Tibial nerve (tissue), 4 donors: Measurements from ENCODE around the gene KDM4C. TPM values are rescaled to one million over a fixed set of nuclear protein-coding genes. Genes with fewer than 3 reads are reported as not detected.

Experiments used
- DNase-seq, 2 donors: peaks; one replicate each; pipeline ENCODE4 v3.0.0-alpha.2; 2019; ENCODE audit warnings: low spot score in 2 of 2
- H3K27ac ChIP-seq, 4 donors: fragments of 200-600 bp; sonication (generic) in 3 of 4; one replicate each; pipeline ENCODE4 v1.5.1; 2017 to 2019; ENCODE audit warnings: mild to moderate bottlenecking in 1 of 4
- H3K27me3 ChIP-seq, 2 donors: fragments of 200-600 bp; sonication (generic) in 1 of 2; one replicate each; pipeline versions ENCODE4 v1.5.1 to v1.6.0; 2017 to 2019
- H3K36me3 ChIP-seq, 3 donors: fragments of 200-600 bp; sonication (generic); one replicate each; pipeline ENCODE4 v1.5.1; 2018 to 2019
- H3K4me1 ChIP-seq, 4 donors: fragments of 200-600 bp; sonication (generic) in 3 of 4; one replicate each; pipeline ENCODE4 v1.5.1; 2017 to 2019
- H3K4me3 ChIP-seq, 4 donors: fragments of 200-600 bp; sonication (generic) in 3 of 4; one replicate each; pipeline ENCODE4 v1.5.1; 2017 to 2019; ENCODE audit warnings: mild to moderate bottlenecking in 1 of 4, moderate library complexity in 1 of 4
- H3K9me3 ChIP-seq, 4 donors: fragments of 200-600 bp; sonication (generic) in 3 of 4; one replicate each; pipeline ENCODE4 v1.5.1; 2017 to 2019
- EP300 ChIP-seq, 2 donors: sonication (generic); formaldehyde crosslinking; IDR thresholded peaks; one replicate each; pipeline ENCODE4 v1.6.1; 2017; ENCODE audit warnings: antibody characterized with exemption in 2 of 2, mild to moderate bottlenecking in 1 of 2
- POLR2A ChIP-seq, 2 donors: fragments of 450-650 bp; IDR thresholded peaks; one replicate each; pipeline ENCODE4 v1.6.1; 2017; ENCODE audit warnings: antibody characterized with exemption in 2 of 2, mild to moderate bottlenecking in 2 of 2, moderate library complexity in 2 of 2
- WGBS, 2 donors: methylation state at CpG; one replicate each; pipeline ENCODE4 v1.1.5; 2018; 5-methylcytosine and 5-hydroxymethylcytosine counted together
- total RNA-seq, 4 donors: library from RNA; depleted of rRNA; stranded (reverse); fragments of >200 nt; gene quantifications; one replicate each; pipeline ENCODE4 v1.1.0, GENCODE V29; 2016
- TF ChIP-seq, protein P1 (sequence below), 5 experiments: fragments of 200-600 bp in 3 of 5; fragments of 450-650 bp in 2 of 5; sonication (generic) in 3 of 5; IDR thresholded peaks; one replicate each; pipeline ENCODE4 v1.5.1; 2016 to 2019; ENCODE audit warnings: antibody characterized with exemption in 5 of 5, mild to moderate bottlenecking in 3 of 5, moderate library complexity in 2 of 5

Gene KDM4C
- total RNA-seq, 4 donors from 2014 or later, result 27.8 to 47.7 (median 38.1) TPM

DNA sequence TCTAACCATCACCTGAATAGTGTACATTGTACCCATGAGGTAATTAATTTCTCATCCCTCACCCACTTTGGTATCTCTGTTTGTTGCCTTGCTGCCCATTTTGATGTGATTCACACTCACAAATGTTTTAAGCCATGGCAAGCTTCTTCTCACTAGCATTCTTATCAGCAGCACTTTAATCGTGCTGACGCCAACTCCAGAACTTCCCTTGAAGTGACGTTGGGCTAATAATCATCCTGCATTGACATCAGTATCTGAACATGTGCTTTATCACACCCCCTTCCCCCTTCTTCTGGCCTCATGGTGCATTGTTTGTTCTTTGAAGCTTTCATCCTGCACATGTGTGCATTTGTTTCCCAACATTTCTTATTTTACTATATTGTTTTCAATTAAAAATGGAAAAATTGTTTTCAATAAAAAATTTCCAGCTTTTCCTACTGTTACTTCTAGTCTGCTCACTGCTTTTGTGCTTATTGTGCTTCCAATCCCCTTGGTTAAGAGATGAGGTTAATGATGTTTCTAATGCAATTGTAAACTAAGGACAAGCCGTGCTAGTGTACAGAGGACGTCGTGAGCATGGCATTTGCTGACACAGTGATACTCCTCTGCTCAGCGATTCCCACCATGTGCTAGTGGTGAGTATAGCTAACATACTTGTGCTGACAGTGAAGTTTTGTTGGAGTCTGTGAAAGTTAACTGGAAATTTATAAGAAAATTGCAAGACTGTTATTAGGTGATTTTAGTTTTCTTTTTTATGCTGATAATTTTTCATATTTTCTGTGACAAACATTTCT lies 238.5 kb downstream of the KDM4C start:
- no peaks in the 10 kb centered on the region for H3K9me3 ChIP-seq
- no peak for TF ChIP-seq POLR2A (IDR thresholded peaks at IDR 0.05)
- TF ChIP-seq EP300 (IDR thresholded peaks at IDR 0.05), result no peak
- TF ChIP-seq, protein P1, sequence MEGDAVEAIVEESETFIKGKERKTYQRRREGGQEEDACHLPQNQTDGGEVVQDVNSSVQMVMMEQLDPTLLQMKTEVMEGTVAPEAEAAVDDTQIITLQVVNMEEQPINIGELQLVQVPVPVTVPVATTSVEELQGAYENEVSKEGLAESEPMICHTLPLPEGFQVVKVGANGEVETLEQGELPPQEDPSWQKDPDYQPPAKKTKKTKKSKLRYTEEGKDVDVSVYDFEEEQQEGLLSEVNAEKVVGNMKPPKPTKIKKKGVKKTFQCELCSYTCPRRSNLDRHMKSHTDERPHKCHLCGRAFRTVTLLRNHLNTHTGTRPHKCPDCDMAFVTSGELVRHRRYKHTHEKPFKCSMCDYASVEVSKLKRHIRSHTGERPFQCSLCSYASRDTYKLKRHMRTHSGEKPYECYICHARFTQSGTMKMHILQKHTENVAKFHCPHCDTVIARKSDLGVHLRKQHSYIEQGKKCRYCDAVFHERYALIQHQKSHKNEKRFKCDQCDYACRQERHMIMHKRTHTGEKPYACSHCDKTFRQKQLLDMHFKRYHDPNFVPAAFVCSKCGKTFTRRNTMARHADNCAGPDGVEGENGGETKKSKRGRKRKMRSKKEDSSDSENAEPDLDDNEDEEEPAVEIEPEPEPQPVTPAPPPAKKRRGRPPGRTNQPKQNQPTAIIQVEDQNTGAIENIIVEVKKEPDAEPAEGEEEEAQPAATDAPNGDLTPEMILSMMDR (IDR thresholded peaks at IDR 0.05), result no peak
- WGBS, 2 donors, result 83% methylated on average over 7 of the region's 7 CpGs
- H3K4me3 ChIP-seq, result no peak overlapping the region
- no peaks in the 10 kb centered on the region for H3K4me1 ChIP-seq
- H3K36me3 ChIP-seq, result peaks cover 0 to 61% (median 0%) of the 10 kb centered on the region in 3 donors
- no peaks in the 10 kb centered on the region for H3K27me3 ChIP-seq
- H3K27ac ChIP-seq, result no peak overlapping the region
- no peak for DNase-seq

GRCh38 chr9:6997330-6997729 lies 239.6 kb downstream of the KDM4C start:
- TF ChIP-seq, protein P1 (IDR thresholded peaks at IDR 0.05), result no peak
- TF ChIP-seq POLR2A (IDR thresholded peaks at IDR 0.05) (no peak), EP300 (IDR thresholded peaks at IDR 0.05) (no peak)
- no peaks in the 10 kb centered on the region for H3K27me3 ChIP-seq
- 83 to 91% methylated on average over 1 of the region's 1 CpG for WGBS, 2 donors
- peaks cover 0 to 52% (median 0%) of the 10 kb centered on the region in 3 donors for H3K36me3 ChIP-seq
- no peak overlapping the region for H3K27ac ChIP-seq
- H3K9me3 ChIP-seq, result no peaks in the 10 kb centered on the region
- no peak overlapping the region for H3K4me3 ChIP-seq
- no peaks in the 10 kb centered on the region for H3K4me1 ChIP-seq
- DNase-seq, result no peak

GRCh38 chr9:6999794-7000193 lies 242.0 kb downstream of the KDM4C start:
- 54 to 68% methylated on average over 2 of the region's 2 CpGs for WGBS, 2 donors
- no peak for DNase-seq
- Histone ChIP-seq H3K27ac (no peak overlapping the region), H3K4me1 (no peaks in the 10 kb centered on the region), H3K9me3 (no peaks in the 10 kb centered on the region), H3K36me3 (peaks cover 0 to 44% (median 0%) of the 10 kb centered on the region in 3 donors), H3K27me3 (no peaks in the 10 kb centered on the region), H3K4me3 (no peak overlapping the region)
- TF ChIP-seq EP300 (IDR thresholded peaks at IDR 0.05) (no peak), POLR2A (IDR thresholded peaks at IDR 0.05) (no peak)
- TF ChIP-seq, protein P1 (IDR thresholded peaks at IDR 0.05), result no peak

- Histone ChIP-seq H3K9me3 (no peaks in the 10 kb centered on the region), H3K27ac (no peak overlapping the region), H3K27me3 (no peaks in the 10 kb centered on the region), H3K36me3 (peaks cover 0 to 30% (median 0%) of the 10 kb centered on the region in 3 donors), H3K4me3 (no peak overlapping the region), H3K4me1 (no peaks in the 10 kb centered on the region)
- TF ChIP-seq POLR2A (IDR thresholded peaks at IDR 0.05) (no peak), EP300 (IDR thresholded peaks at IDR 0.05) (no peak)
- TF ChIP-seq, protein P1 (IDR thresholded peaks at IDR 0.05), result no peak
- DNase-seq, result no peak
- 86 to 88% methylated on average over 1 of the region's 1 CpG for WGBS, 2 donors
These were observed 243.8 kb downstream of the KDM4C start for GRCh38 chr9:7001571-7001970.

DNA sequence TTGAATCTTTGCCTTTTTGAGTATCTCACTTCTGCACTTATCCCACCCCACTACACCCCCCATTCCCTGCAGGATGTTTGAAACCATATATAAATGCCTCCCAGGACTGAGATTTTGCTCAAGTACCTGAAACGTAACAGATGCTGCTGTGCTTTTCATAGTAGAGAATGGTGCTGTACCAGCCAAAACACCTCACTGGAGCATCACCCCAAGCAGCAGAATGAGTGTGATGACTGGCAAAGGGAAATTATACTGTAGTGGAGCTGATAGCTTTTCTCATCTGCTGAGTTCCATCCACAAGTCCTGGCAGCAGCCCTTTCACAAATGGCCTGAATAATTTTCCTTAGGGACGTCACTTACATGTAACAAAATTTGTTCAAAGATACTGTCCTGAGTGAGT lies 246.1 kb downstream of the KDM4C start:
- no peaks in the 10 kb centered on the region for H3K27me3 ChIP-seq
- no peak for DNase-seq
- TF ChIP-seq POLR2A (IDR thresholded peaks at IDR 0.05), result no peak
- TF ChIP-seq, protein P1 (IDR thresholded peaks at IDR 0.05), result no peak
- no peak for TF ChIP-seq EP300 (IDR thresholded peaks at IDR 0.05)
- H3K36me3 ChIP-seq, result peaks cover 3 to 31% (median 9%) of the 10 kb centered on the region in 3 donors
- H3K9me3 ChIP-seq, result no peaks in the 10 kb centered on the region
- H3K27ac ChIP-seq, result no peak overlapping the region
- H3K4me1 ChIP-seq, result no peaks in the 10 kb centered on the region
- H3K4me3 ChIP-seq, result no peak overlapping the region
- 81 to 83% methylated on average over 2 of the region's 2 CpGs for WGBS, 2 donors
